Superior temporal gyrus (tissue), 1 donor: ENCODE results near the gene UCN.

ENCODE experiments used
- DNase-seq: peaks from one replicate; pipeline ENCODE4 v3.0.0-alpha.2; 2016; ENCODE audit errors: extremely low spot score

The UCN gene

DNA sequence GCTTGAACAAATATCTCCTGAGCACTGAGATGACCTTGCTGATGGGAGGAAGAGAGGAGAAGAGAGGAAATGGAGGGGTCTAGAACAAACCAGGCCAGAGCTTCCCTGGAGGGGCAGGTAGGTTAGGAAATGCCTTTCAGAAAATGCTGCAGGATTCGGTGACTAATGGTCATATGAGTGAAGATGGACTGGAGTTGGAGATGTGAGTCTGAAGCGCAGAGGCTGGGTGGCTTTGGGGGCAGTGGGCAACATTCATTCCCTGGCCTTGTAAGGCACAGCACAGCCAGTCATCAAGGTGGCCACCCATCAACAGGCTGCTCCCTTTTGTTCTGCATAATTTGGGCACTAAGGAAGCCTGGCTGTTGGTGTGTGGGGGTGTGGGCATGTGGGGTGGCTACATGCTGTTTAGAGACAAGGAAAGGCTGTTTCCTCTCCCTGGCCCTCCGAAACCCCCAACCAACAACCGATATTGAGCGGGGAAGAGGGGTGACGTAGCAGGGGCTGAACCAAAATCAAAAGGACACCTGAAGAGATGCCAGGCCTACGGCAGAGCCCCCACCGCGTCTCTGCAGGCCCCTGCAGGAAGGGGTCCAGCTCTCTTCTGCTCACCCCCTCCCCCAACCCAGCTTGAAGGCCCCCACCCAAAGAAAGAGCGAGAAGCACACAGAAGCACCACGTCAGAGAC, 46.9 kb downstream of the UCN start:
- no peak for DNase-seq

DNA sequence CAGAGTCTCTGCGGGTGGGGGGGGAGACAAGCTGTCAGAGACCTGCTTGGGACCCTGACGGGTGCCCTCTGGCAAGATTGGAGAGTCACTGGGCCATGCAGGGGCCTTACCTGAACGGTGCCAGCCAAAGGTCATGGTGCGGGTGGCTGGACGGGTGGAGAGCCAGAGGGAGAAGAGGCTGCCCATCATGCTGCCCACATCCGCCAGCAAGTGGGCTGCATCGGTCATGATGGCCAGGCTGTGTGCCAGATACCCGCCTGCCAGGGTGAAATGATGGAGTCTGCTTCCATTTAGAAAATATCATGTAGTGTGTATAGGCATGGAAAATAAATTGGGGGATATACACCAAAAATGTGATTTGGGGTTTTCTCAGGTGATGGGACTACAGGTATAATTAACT, 50.2 kb downstream of the UCN start:
- no peak for DNase-seq
